ENCODE measurements around the gene TULP3. TPM values are rescaled to one million over a fixed set of nuclear protein-coding genes. Genes with fewer than 3 reads are reported as not detected.

Gene TULP3
- total RNA-seq, 5 donors from 2014 or later (not counting 1 experiment from before 2014, with no cell fraction given), result 5.6 to 8.9 (median 7.7) TPM

DNA sequence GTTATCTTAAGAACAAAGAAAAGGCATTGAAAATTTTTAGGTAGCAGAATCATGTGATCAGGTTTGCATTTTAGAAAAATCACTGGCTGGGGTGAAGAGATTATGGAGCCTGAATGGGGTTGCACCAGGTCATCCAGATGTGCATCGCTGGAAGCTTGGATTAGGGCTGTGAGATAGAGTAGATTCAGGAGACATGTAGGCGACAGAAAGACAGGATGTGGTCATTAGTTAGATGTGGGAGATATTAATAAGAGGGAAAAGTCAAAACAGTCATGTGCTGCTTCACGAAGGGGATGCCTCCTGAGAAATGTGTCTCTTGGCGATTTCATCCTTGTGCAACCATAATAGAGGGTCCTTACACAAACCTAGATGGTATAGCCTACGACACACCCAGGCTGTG lies 93.6 kb downstream of the TULP3 start:
- CTCF ChIA-PET, result no interaction called here

DNA sequence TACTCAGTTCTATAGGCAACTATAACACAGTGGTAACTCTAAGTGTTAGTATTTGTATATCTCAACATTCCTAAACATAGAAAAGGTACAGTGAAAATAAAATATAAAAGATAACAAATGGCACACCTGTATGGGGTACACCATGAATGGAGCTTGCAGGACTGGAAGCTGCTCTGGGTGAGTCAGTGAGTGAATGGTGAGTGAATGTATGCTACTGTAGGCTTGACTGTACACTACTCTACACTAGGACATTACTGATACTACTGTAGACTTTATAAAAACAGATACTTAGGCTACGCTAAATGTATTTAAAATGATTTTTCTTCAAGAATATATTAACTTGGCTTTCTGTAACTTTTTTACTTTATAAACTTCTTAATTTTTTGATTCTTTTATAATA lies 94.0 kb downstream of the TULP3 start:
- Mint-ChIP-seq H3K4me3 (no peak overlapping the region), H3K4me1 (no peaks in the 10 kb centered on the region), H3K27ac (no peak overlapping the region), H3K36me3 (no peaks in the 10 kb centered on the region), H3K9me3 (peaks cover 1 to 6% (median 2%) of the 10 kb centered on the region in 3 donors), H3K27me3 (peaks cover 0 to 6% of the 10 kb centered on the region in 2 donors)
- Histone ChIP-seq H3K27me3 (replicated peaks in 1 of 2; ENCODE audit: control insufficient read depth in 2 of 2, extremely low read depth in 1 of 2, insufficient read depth in 2 of 2, low read length in 1 of 2) (no peaks in the 10 kb centered on the region), H3K4me1 (ENCODE audit: control insufficient read depth in 1 of 2, extremely low read depth in 1 of 2, insufficient read depth in 2 of 2, low read length in 2 of 2) (no peaks in the 10 kb centered on the region), H3K36me3 (ENCODE audit: control insufficient read depth in 2 of 2, extremely low read depth in 1 of 2, insufficient read depth in 1 of 2, low read length in 1 of 2) (no peaks in the 10 kb centered on the region), H3K9me3 (no peaks in the 10 kb centered on the region), H3K27ac (ENCODE audit: low read length) (no peak overlapping the region), H3K4me3 (ENCODE audit: control insufficient read depth in 1 of 2, extremely low read depth in 1 of 2, low read length in 1 of 2) (no peak overlapping the region)
- CTCF ChIA-PET, result no interaction called here
- ATAC-seq (replicated peaks in 1 of 4) (no peak), DNase-seq (no peak)
- WGBS (ENCODE audit: insufficient coverage), result no CpG with 5 or more reads among the region's 1 CpG
- POLR2A ChIA-PET, result no interaction called here

More for the DNA sequence above, 93.6 kb downstream of the TULP3 start:
- DNase-seq (no peak), ATAC-seq (replicated peaks in 1 of 4) (no peak)
- Mint-ChIP-seq H3K36me3 (no peaks in the 10 kb centered on the region), H3K27me3 (peaks cover 0 to 4% of the 10 kb centered on the region in 2 donors), H3K4me1 (no peaks in the 10 kb centered on the region), H3K27ac (no peak overlapping the region), H3K4me3 (no peak overlapping the region), H3K9me3 (peaks cover 0 to 4% (median 0%) of the 10 kb centered on the region in 3 donors)
- POLR2A ChIA-PET, result no interaction called here
- H3K4me3 ChIP-seq (ENCODE audit: control insufficient read depth in 1 of 2, extremely low read depth in 1 of 2, low read length in 1 of 2), result no peak overlapping the region
- H3K4me1 ChIP-seq (ENCODE audit: control insufficient read depth in 1 of 2, extremely low read depth in 1 of 2, insufficient read depth in 2 of 2, low read length in 2 of 2), result no peaks in the 10 kb centered on the region
- WGBS (ENCODE audit: insufficient coverage), result 30% methylated on average over 4 of the region's 5 CpGs
- no peak overlapping the region for H3K27ac ChIP-seq (ENCODE audit: low read length)
- no peaks in the 10 kb centered on the region for H3K36me3 ChIP-seq (ENCODE audit: control insufficient read depth in 2 of 2, extremely low read depth in 1 of 2, insufficient read depth in 1 of 2, low read length in 1 of 2)
- H3K9me3 ChIP-seq, result no peaks in the 10 kb centered on the region
- H3K27me3 ChIP-seq (replicated peaks in 1 of 2; ENCODE audit: control insufficient read depth in 2 of 2, extremely low read depth in 1 of 2, insufficient read depth in 2 of 2, low read length in 1 of 2), result no peaks in the 10 kb centered on the region

DNA sequence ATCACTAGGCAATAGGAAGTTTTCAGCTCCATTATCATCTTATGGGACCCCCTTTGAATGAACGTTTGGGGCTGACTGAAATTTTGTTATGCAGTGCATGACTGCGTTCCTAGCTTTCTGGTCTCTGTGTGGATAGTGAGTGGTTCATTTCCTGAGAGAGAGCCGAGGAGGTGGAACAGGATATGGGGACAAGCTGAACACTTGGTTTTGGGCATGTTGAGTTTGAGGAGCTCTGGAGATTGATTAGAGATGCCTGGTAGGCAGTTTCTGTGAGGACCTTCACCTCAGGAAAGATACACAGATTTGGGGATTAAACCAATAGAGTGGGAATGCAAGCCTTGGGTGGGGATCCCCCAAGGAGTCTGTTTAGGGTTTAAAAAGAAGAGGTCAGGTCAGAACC lies 96.2 kb downstream of the TULP3 start:
- Mint-ChIP-seq H3K36me3 (no peaks in the 10 kb centered on the region), H3K27me3 (peaks cover 0 to 9% of the 10 kb centered on the region in 2 donors), H3K9me3 (peaks cover 6 to 10% (median 6%) of the 10 kb centered on the region in 3 donors), H3K4me3 (no peak overlapping the region), H3K4me1 (no peaks in the 10 kb centered on the region), H3K27ac (no peak overlapping the region)
- Histone ChIP-seq H3K9me3 (no peaks in the 10 kb centered on the region), H3K36me3 (ENCODE audit: control insufficient read depth in 2 of 2, extremely low read depth in 1 of 2, insufficient read depth in 1 of 2, low read length in 1 of 2) (no peaks in the 10 kb centered on the region), H3K27ac (ENCODE audit: low read length) (no peak overlapping the region), H3K4me3 (ENCODE audit: control insufficient read depth in 1 of 2, extremely low read depth in 1 of 2, low read length in 1 of 2) (no peak overlapping the region), H3K4me1 (ENCODE audit: control insufficient read depth in 1 of 2, extremely low read depth in 1 of 2, insufficient read depth in 2 of 2, low read length in 2 of 2) (no peaks in the 10 kb centered on the region), H3K27me3 (replicated peaks in 1 of 2; ENCODE audit: control insufficient read depth in 2 of 2, extremely low read depth in 1 of 2, insufficient read depth in 2 of 2, low read length in 1 of 2) (no peaks in the 10 kb centered on the region)
- DNase-seq (no peak), ATAC-seq (replicated peaks in 1 of 4) (no peak)
- CTCF ChIA-PET, result no interaction called here
- POLR2A ChIA-PET, result no interaction called here
- WGBS (ENCODE audit: insufficient coverage), result 64% methylated on average over 3 of the region's 3 CpGs

DNA sequence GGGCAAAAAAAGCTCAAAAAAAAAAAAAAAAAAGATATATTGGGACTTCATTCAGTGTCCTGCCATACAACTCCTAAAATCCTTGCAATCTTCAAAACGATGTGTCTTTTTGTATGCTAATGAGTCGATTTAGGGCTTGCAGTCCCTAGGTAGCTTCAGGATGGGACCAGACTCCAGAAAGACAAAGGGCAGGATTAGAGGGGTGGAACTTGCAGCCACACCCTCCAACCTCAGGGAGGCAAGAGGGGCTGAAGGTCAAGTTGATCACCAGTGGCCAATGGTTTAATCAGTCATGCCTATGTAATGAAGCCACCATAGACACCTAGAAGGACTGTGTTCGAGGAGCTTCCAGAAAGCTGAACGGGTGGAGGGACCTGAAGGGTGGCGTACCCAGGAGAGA lies 97.8 kb downstream of the TULP3 start:
- H3K4me1 Mint-ChIP-seq, result no peaks in the 10 kb centered on the region
- ATAC-seq (replicated peaks in 1 of 4) (no peak), DNase-seq (no peak)
- Histone ChIP-seq H3K4me3 (ENCODE audit: control insufficient read depth in 1 of 2, extremely low read depth in 1 of 2, low read length in 1 of 2) (no peak overlapping the region), H3K9me3 (no peaks in the 10 kb centered on the region), H3K27me3 (replicated peaks in 1 of 2; ENCODE audit: control insufficient read depth in 2 of 2, extremely low read depth in 1 of 2, insufficient read depth in 2 of 2, low read length in 1 of 2) (peaks cover 0 to 4% of the 10 kb centered on the region in 2 experiments), H3K36me3 (ENCODE audit: control insufficient read depth in 2 of 2, extremely low read depth in 1 of 2, insufficient read depth in 1 of 2, low read length in 1 of 2) (no peaks in the 10 kb centered on the region), H3K27ac (ENCODE audit: low read length) (no peak overlapping the region), H3K4me1 (ENCODE audit: control insufficient read depth in 1 of 2, extremely low read depth in 1 of 2, insufficient read depth in 2 of 2, low read length in 2 of 2) (no peaks in the 10 kb centered on the region)
- no peak overlapping the region for H3K4me3 Mint-ChIP-seq
- CTCF ChIA-PET, result interaction anchor here in 1 of 2 donors (0.6 to 0.7 kb wide), 2 partner anchors 287 to 414 kb away, joined by 4 to 10 read pairs; no protein-coding TSS in a partner anchor
- H3K27ac Mint-ChIP-seq, result no peak overlapping the region
- 100% methylated on average over 3 of the region's 5 CpGs for WGBS (ENCODE audit: insufficient coverage)
- POLR2A ChIA-PET, result no interaction called here
- H3K9me3 Mint-ChIP-seq, result peaks cover 6 to 10% (median 6%) of the 10 kb centered on the region in 3 donors
- no peaks in the 10 kb centered on the region for H3K36me3 Mint-ChIP-seq
- peaks cover 0 to 9% of the 10 kb centered on the region in 2 donors for H3K27me3 Mint-ChIP-seq

Other genes with a start within 250 kb of the TULP3 start
- gene FKBP4, start 95.9 kb upstream of the TULP3 start, total RNA-seq, result 10 to 100 TPM; 47.7 to 61.3 (median 52.5) TPM
- 100 to 1,000 TPM in 2 of 5 donors, 10 to 100 TPM in 3; 84.5 to 111 (median 93.4) TPM for gene ITFG2, start 78.2 kb upstream of the TULP3 start, total RNA-seq
- gene NRIP2, start 55.9 kb upstream of the TULP3 start, total RNA-seq, result not detected
- gene TEX52, start 33.9 kb upstream of the TULP3 start, total RNA-seq, result not detected
- 1 to 10 TPM in 3 of 5 donors, under 1 TPM in 2; 0.82 to 1.6 (median 1.1) TPM for gene FOXM1, start 13.7 kb upstream of the TULP3 start, total RNA-seq
- 10 to 100 TPM; 19.6 to 28.3 (median 25.7) TPM for gene RHNO1, start 13.7 kb upstream of the TULP3 start, total RNA-seq
- gene TEAD4, start 68.5 kb downstream of the TULP3 start, total RNA-seq, result under 1 TPM in 3 of 5 donors, not detected in 2; 0.16 to 0.44 (median 0.32) TPM
- gene TSPAN9, start 186.5 kb downstream of the TULP3 start, total RNA-seq, result 1 to 10 TPM in 1 of 5 donors, under 1 TPM in 4; 0.56 to 1.1 (median 0.70) TPM